Measurements from ENCODE around the gene HOGA1.

The HOGA1 gene

GRCh38 chr10:97651773-97652172 lies 67.6 kb downstream of the HOGA1 start:
- DNase-seq: no peak

GRCh38 chr10:97656777-97657176 lies 72.6 kb downstream of the HOGA1 start:
- no peak for DNase-seq

- no peak for DNase-seq
Observed at GRCh38 chr10:97659589-97659988, 75.4 kb downstream of the HOGA1 start.

All from AML-193 (cell line).